HG03064 (cell line): ENCODE results near the gene ZSWIM8.
A peak's percentile ranks its signal among the peaks of the same experiment; 100 is the strongest.
"Not testable (repeated sequence)": the region's sequence is repeated elsewhere in the genome, so short reads cannot be mapped to it uniquely, and the experiment has no call there.

Source experiments
- ATAC-seq: cut with Tn5 transposase; IDR thresholded peaks from one replicate; pipeline ENCODE4 v1.9.1; 2021; ENCODE audit warnings: low read depth; ENCODE audit not compliant: unreplicated experiment

The ZSWIM8 gene

DNA sequence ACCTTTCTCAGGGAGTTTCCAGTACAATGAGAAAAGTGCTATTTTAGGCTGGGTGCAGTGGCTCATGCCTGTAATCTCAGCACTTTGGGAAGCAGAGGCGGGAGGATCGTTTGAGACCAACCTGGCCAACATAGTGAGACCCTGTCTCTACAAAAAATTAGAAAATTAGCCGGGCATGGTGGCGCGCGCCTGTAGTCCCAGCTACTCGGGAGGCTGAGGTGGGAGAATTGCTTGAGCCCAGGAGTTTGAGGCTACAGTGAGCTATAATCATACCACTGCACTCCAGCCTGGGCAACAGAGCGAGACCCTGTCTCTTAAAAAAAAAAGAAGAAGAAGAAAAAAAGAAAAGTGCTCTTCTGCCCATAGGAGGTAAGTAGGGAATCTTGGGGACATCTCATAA is 10.6 kb downstream of the ZSWIM8 start:
- not testable (repeated sequence) for ATAC-seq

DNA sequence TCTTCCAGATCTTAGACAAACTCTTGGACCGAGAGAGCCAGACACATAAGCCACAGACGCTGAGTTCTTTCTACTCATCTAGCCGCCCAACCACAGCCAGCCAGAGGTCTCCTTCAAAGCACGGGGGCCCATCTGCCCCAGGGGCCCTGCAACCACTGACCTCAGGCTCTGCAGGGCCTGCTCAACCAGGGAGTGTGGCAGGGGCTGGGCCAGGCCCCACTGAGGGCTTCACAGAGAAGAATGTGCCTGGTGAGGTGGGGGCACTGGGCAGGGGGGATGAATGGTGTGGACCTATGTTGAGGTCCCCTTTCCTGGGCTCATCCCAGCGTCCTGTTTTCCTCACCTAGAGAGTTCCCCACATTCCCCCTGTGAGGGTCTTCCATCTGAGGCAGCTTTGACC is 11.4 kb downstream of the ZSWIM8 start:
- no peak for ATAC-seq

DNA sequence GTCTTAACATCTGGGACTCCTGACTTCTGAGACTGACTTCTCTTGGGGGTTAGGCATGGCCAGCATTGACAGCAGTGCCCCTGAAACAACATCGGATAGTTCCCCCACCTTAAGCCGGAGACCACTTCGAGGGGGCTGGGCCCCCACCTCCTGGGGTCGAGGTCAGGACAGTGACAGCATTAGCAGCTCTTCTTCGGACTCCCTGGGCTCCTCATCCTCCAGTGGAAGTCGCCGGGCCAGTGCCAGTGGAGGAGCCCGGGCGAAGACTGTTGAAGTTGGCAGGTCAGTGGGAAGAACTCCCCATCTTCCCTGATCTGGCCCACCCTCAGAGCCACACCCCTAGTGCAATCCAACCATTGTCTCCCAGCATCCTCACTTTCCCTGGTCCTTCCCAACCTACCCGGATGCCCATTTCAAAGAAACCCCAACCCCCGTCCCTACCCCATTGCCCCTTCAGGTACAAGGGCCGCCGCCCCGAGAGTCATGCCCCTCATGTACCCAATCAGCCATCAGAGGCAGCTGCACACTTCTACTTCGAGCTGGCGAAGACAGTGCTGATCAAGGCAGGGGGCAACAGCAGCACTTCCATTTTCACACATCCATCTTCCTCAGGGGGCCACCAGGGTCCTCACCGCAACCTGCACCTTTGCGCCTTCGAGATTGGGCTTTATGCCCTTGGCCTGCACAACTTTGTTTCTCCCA is 12.1 kb downstream of the ZSWIM8 start:
- ATAC-seq: no peak

DNA sequence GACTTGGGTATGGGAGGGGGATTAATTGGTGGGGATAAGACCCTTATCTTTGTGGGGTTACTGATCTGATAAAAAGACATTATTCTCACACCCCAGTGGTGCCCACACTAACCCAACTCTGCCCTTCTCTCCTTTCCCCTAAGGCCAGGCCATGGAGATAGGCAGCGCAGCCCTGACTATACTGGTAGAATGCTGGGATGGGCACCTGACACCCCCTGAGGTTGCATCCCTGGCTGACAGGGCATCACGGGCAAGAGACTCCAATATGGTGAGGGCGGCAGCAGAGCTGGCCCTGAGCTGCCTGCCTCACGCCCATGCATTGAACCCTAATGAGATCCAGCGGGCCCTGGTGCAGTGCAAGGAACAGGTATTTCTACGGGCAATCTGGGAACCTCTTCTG is 12.7 kb downstream of the ZSWIM8 start:
- no peak for ATAC-seq

DNA sequence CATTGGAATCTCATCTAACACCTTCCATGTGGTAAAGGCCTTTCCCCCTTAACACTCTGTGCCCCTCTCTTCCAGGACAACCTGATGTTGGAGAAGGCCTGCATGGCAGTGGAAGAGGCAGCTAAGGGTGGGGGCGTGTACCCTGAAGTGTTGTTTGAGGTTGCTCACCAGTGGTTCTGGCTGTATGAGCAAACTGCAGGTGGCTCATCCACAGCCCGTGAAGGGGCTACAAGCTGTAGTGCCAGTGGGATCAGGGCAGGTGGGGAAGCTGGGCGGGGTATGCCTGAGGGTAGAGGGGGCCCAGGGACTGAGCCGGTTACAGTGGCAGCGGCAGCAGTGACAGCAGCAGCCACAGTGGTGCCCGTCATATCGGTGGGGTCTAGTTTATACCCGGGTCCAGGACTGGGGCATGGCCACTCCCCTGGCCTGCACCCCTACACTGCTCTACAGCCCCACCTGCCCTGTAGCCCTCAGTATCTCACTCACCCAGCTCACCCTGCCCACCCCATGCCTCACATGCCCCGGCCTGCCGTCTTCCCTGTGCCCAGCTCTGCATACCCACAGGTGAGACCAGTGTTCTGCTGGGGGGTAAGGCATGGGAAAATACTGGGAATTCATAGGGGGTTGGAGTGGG is 13.6 kb downstream of the ZSWIM8 start:
- no peak for ATAC-seq

DNA sequence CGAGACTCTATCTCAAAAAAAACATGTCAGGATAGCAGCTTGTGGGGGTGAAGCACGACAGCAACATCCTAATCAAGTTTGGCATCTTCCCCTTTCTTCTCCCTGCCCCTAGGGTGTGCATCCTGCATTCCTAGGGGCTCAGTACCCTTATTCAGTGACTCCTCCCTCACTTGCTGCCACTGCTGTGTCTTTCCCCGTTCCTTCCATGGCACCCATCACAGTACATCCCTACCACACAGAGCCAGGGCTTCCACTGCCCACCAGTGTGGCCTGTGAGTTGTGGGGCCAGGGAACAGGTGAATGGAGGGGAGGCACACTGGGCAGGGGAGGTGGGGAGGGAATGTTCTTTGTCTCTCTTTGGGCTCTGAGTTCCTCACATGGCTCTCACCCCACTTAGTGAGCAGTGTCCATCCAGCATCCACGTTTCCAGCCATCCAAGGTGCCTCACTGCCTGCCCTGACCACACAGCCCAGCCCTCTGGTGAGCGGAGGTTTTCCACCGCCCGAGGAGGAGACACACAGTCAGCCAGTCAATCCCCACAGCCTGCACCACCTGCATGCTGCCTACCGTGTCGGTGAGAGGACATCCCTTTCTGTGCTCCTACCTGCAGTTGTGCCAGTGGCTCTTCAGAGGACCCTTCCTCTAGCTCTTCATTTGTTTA is 14.6 kb downstream of the ZSWIM8 start:
- ATAC-seq: no peak

DNA sequence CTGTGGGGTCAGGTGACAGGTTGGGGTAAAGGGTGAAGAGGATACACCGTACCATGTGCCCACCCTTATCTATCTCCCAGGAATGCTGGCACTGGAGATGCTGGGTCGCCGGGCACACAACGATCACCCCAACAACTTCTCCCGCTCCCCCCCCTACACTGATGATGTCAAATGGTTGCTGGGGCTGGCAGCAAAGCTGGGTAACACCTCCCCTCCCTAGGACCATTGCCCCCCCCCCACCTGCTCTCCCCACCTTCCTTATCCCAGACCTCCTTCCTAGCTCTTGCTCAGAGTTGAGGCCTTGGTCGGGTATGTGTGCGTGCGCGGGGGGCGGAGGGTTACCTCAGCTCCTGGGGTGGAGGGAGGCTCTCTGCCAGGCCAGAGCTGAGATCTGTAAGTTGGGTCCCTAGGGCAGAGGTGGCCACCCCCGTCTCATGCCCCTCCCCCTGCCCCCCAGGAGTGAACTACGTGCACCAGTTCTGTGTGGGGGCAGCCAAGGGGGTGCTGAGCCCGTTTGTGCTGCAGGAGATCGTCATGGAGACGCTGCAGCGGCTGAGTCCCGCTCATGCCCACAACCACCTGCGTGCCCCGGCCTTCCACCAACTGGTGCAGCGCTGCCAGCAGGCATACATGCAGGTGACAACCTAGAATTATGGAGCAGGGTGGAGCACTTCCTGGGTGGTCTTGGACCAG is 15.3 kb downstream of the ZSWIM8 start:
- no peak for ATAC-seq

DNA sequence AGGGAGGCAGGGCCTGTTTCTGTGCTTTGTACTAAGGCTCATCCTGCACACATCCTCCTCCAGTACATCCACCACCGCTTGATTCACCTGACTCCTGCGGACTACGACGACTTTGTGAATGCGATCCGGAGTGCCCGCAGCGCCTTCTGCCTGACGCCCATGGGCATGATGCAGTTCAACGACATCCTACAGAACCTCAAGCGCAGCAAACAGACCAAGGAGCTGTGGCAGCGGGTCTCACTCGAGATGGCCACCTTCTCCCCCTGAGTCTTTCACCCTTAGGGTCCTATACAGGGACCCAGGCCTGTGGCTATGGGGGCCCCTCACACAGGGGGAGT is 15.8 kb downstream of the ZSWIM8 start:
- no peak for ATAC-seq

DNA sequence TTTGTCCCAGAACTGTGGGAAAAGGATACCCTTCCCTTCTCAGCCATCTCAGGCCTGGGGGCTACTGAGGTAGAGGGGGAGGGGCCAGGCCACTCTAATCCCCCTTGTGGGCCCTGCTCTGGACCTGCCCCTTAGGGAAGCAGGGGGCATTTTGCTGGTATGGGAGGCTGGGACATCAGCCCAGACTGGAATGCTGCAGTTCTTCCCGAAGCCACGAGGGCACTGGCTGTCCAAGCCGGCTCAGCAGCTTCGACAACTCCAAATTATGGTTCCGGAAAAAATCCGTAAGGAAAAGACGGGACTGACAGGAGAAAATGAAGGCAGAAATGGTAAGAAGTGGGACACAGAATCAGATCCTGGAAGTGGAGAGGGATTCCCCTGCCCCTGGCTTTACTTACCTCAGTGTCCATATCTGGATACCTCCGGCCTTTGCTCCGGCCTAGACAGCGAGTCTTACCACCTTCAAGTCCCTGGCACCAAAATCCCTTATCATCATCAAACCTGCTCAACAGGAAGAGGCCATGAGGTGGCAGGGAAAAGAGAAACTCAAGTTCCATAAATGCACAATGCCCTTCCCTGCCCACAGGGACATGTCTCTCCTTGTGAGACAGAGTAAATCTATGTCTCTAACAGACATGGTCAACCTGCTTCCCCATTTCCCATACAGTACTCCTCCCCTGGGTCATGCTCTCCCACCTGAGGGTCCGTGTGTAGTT is 17.0 kb downstream of the ZSWIM8 start:
- ATAC-seq: no peak

DNA sequence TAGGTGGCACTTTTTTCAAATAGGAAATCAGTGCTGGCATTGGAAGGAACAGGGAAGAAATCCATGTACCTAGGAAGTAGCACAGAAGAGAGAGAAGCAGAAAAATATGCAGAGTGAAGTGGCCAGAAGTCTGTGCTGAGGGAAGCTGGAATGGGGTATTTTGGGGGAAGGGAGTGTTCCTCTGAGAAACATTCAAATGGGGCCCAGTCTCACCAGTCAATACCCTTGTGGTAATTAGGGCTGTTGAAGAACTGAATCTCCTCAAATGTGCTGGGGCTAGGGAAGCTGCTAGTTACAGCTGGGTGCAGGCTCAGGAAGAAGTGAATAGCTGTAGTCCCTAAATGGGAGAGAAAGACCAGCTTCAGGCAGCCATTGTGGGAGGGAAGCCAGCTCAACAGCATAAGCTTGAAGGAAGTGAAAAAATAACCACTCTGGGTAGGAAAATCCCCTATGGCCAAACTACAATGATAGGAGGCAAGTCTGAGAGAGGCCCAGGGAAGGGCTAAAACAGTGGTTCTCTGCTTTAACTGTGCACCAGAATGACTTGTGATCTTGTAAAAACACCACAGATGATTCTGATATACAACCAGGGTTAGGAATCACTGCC is 18.4 kb downstream of the ZSWIM8 start:
- no peak for ATAC-seq

DNA sequence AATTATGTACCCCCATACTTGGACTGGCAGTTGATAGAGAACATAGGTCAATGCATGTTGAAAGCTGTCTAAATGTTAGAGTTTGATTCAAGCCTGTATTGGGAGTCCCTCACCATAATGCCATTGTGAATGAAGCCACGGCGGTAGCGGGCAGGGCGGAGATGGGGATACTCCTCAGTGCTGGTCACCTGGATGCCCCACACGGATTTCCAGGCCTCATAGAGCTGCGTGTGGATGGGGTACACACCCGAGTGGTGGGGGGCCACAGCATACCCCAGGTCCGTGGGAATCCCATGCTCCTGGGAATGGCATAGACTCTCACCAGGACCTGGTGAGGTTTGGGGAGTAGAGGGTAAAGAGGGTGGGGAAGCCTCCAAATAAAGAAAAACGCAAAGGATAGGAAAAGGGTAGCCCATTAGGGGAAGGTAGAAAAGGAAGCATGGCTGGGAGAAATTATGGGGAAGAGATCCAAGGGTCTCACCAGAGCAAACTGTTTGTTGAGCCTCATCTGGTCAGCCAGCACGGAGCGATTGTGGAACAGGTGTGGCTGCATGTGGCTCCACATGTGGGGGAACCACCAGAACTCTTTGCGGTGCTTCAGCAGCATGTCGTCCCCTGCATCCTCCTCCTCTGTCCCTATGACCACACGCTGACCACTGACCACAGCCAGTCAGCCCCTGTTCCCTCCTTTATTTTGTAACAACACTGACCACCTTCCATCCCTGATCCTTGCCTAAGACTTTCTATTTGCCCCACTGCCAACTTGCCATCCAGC is 21.0 kb downstream of the ZSWIM8 start:
- ATAC-seq: no peak

DNA sequence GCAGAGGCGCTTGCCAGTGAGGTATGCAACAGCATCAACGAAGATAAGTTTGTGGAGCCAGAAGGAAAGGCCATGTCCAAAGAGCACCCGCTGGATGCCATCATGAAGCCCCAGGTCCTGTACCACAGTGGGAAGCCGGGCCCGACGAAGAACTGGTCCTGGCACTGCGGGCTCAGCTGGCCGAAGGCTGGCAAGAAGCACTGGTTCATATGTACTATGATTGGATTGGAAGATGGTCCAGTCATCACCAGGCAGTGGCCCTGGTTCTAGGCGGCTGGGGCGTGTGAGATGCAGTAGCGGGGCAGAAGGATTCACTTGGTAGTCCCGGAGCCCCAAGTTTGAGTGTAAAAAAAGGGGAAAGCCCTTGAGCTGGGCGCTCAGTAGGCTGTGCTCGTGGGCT is 22.1 kb downstream of the ZSWIM8 start:
- no peak for ATAC-seq

DNA sequence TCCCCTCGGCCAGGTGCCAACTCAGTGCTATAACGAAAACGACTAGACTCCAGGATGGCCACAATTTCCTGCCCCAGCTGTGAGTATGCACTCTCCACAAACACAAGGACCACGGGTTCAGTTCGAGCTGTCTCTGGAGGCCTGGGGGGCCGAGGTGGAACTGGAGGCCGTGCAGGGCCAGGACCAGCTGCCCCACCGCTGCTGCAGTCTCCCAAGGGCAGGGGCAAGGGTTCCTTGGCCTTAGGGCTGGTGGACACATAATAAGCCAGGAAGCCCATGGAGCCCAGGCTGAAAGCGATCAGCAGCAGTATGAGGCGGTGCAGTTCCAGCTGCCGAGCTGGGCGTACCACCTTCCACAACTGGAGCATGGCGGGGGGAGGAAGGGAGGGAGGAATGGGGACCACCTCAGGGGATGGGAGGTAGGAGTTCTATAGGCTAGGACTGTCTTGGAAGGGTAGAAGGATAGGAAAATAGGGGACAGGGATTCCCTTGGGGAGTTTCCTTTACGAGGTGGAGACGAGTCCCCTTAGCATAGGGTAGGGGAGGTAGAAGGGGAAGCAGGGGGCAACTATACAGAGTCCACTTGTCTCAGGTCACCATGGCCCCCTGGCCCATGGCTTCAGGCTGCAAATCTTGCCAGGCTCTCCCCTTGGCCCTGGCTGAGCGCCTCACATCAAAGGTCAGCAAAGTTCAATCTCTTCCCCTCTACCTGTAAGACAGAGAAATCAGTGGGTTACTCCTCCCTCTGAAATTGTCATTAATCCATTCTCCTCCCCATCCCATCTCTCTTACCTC is 22.8 kb downstream of the ZSWIM8 start:
- no peak for ATAC-seq

DNA sequence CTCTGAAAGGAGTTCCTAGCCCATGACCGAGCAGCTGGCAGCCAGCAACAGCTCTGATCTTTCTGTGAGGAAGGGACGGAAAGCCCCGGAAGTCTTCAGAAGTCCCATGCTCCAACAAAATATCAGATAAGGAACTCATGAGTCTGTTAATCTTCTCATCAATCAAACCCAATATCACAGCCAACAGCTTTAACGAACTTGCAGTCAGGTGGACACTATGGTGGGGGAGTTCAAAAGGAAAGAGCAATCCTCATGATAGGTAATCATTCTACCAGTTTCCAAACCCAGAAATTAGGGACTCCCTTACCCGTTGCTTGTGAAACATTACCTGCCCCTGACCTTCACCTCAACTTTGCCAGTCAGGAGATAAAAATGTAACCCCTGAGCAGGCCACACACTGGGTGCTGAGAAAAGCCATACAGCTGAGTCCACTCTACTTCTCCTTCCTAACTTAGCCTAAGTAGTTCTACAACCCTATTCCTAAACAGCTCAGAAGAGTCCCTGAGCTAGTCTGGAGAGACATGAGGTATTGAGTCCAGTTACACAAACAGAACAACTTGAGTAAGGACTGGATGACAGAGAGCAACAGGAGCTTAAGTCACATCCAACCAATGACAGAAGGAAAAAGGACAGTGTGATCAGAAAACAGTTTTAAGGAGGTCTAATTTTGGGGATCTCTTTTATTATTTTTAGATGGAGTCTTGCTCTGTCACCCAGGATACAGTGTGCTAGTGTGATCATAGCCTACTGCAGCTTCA is 23.8 kb downstream of the ZSWIM8 start:
- ATAC-seq: no peak

DNA sequence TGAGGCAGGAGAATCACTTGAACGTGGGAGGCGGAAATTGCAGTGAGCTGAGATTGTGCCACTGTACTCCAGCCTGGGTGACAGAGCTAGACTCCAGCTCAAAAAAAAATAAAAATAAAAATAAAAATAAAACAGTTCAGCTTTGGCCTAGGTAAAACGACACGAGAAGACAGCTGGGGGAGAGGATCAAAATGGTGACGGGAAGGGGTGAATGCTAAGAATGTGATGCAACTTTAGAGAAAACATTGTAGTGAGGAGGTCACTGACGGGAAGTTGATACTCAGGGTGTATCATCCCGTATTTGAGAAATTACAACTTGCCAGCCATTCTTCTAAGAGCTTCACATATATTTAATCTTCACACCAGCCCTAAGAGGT is 24.9 kb downstream of the ZSWIM8 start:
- no peak for ATAC-seq

DNA sequence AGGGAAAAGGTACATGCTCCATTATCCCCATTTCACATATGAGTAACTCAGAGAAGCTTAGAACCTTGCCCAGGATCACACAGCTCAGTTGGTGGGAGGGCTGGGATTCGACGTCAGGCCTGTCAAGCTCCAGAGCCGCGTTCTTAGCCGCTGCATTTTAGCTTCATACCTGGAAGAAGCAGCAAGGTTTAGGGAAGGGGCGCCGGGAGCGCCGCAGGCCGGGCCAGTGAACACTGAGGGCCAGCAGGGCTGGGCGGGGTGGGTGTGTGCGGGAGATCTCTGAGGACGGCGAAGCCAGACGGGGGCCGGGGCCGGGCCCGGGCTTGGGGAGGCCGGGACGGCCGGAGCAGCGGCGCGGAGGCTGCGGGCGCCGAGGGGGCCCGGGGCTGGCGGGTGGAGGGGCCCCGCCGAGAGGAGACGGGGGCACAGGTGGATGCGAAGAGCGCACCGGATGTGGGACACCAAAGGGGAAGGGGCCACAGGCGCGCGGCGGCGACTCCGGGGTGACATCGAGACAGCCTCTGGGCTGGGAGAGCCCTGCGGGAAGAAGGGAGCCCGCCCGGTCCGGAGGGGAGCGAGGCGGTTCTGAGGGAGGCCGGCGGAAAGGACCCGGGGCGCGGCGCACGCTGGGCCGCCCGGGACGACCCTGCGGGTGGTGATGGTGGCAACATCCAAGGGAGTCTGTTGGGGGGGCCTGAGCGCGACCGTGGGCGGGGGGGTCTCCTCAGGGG is 25.5 kb downstream of the ZSWIM8 start:
- peak; percentile 33 for ATAC-seq

DNA sequence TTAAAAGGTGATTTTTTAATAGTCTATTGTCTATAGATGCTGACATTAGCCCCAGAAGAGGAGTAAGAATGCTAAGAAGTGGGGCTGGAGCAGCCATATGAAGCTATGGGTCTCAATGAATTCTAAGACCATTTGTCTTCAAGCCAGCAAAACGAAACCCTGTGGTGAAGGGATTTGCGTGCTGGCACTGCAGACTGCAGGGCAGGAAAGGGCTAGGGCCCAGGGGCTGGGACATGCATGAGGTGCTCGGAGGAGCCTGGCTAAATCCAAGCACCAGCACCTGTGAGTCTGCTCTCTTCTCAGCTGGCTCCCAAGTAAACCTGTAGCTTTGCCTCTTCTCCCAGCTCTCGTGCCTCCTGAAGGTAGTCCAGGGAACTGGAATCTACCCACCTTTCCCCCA is 27.3 kb downstream of the ZSWIM8 start:
- ATAC-seq: no peak

DNA sequence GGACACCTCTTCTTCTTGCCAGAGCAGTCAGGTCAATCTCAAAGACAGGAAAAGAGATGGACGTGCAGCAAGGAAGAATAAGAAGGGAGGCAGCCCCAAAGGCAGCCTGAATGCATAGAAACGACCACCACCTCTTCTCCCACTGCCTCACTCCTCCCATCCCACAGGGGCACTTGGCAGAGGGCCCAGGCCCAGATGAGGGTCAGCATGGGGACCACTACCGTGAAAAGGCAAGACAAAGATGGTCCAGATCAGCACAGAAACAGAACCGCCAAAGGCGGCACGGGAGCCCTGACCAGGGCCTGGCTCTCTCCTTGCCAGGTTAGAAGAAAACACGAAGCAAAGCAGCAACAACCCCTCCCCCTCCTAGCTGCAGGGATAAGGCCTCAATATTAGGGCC is 27.9 kb downstream of the ZSWIM8 start:
- no peak for ATAC-seq
